ENCODE measurements around the gene GPR55. TPM values are rescaled to one million over a fixed set of nuclear protein-coding genes. Genes with fewer than 3 reads are reported as not detected.

GPR55 gene
- total and polyA plus RNA-seq, 3 donors from 2014 or later: 10.9 to 14.7 (median 12.3) TPM

DNA sequence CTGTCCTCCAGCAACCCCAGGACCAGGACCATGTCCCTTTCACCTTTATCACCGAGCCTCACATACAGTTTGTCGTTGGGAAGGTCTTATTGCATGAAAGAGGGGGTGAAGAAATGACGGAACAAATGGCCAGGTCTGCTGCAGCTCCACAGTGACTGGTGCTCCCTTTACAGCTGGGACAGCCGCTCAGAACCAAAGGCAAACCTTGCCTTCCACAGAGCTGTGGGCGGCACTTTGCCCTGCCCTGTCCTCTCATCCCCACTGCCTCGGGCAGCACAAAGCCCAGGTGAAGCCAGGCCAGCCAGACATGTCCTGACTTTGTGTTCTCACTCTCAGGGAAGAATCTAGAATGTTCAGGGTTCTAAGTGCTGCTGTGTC, 961 bp downstream of the GPR55 start:
- Histone ChIP-seq H3K36me3 (ENCODE audit: low read depth, missing control alignments) (no peaks in the 10 kb centered on the region), H3K4me1 (no peaks in the 10 kb centered on the region), H3K27ac (no peak overlapping the region), H3K27me3 (no peaks in the 10 kb centered on the region), H3K9me3 (no peaks in the 10 kb centered on the region), H3K4me3 (no peak overlapping the region)
- no peak for DNase-seq
- TF ChIP-seq POLR2A (IDR thresholded peaks at IDR 0.05): no peak
- TF ChIP-seq, protein P1, sequence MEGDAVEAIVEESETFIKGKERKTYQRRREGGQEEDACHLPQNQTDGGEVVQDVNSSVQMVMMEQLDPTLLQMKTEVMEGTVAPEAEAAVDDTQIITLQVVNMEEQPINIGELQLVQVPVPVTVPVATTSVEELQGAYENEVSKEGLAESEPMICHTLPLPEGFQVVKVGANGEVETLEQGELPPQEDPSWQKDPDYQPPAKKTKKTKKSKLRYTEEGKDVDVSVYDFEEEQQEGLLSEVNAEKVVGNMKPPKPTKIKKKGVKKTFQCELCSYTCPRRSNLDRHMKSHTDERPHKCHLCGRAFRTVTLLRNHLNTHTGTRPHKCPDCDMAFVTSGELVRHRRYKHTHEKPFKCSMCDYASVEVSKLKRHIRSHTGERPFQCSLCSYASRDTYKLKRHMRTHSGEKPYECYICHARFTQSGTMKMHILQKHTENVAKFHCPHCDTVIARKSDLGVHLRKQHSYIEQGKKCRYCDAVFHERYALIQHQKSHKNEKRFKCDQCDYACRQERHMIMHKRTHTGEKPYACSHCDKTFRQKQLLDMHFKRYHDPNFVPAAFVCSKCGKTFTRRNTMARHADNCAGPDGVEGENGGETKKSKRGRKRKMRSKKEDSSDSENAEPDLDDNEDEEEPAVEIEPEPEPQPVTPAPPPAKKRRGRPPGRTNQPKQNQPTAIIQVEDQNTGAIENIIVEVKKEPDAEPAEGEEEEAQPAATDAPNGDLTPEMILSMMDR (IDR thresholded peaks at IDR 0.05): no peak
- 84 to 91% methylated on average over 5 to 6 of the region's 6 CpGs for WGBS, 2 donors
- intact Hi-C loops (cut with DNase I; ENCODE audit: low total_unique reads): no loop called here

DNA sequence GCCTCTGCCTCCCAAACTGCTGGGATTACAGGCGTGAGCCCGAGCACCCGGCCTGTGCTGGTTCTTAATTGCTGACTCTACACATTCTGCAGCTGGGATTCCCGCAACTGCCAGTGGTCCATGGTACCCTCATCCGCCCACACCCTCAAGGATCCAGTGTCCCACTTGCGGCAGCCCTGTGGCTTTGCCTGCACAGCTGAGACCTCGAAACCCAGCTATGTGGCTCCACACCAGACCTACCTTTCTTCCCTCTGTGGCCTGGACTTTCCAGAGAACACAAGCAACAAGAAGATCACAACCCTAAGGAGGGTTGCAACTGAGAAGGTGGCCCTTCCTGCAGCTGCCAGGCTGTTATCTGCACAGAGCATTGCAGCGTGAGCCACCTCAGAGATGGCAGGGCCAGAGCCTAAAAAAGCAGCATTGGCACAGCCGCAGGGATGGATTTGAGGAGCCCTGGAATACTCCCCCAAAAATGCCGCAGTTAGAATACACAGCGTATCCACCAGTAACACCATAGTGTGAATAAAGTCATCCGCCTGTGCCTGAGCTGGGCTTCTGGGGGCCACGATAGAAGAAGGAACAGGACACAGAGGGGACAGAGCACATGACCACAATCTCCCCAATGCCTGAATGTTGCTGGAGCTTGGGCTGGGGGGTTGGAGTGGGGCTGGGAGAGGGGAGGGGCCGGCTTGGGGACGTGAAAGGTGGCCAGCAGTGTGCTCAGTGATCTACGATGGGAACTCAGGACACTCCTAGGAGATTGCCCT, 1.9 kb downstream of the GPR55 start:
- WGBS, 2 donors: 85 to 95% methylated on average over 16 of the region's 16 CpGs
- TF ChIP-seq, protein P1 (IDR thresholded peaks at IDR 0.05): no peak
- no peak for TF ChIP-seq POLR2A (IDR thresholded peaks at IDR 0.05)
- H3K27me3 ChIP-seq: no peaks in the 10 kb centered on the region
- H3K4me1 ChIP-seq: no peaks in the 10 kb centered on the region
- H3K4me3 ChIP-seq: no peak overlapping the region
- no peaks in the 10 kb centered on the region for H3K36me3 ChIP-seq (ENCODE audit: low read depth, missing control alignments)
- DNase-seq: no peak
- no peak overlapping the region for H3K27ac ChIP-seq
- H3K9me3 ChIP-seq: no peaks in the 10 kb centered on the region
- intact Hi-C loops (cut with DNase I; ENCODE audit: low total_unique reads): no loop called here

DNA sequence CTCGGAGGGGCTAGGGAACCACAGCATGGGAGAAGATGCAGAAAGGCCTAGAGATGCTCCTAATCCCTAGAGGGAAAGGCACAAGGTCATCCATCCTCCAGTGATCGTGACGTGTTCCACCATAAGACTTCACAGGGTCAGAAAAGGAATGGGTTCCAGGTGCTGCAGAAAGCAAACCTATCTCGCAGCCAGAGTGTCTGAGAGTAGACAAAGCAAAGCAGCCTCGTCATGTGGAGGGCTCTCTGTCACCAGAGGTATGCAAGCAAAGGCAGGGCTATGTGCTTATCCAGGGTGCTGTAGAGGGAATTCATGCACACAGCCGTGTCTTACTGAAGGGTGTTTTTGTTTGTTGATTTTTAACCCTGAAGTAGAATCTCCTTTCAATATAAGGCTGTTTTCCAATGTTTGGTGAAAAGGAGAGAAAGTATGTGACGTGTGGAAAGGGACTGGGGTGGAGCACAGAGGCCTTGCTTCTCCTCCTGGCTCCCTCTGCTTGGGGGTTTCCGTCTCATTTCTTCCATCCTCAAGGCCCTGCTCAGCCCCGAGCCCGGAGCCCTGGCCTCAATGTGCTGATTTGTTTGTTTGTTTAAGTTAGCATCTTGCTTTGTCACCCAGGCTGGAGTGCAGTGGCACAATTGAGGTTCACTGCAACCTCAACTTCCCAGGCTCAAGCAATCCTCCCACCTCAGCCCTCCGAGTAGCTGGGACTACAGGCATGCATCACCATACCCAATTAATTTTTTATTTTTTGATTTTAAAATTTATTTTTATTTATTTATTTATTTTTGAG, 3.0 kb downstream of the GPR55 start:
- TF ChIP-seq POLR2A (IDR thresholded peaks at IDR 0.05): no peak
- TF ChIP-seq, protein P1 (IDR thresholded peaks at IDR 0.05): no peak
- Histone ChIP-seq H3K4me3 (no peak overlapping the region), H3K36me3 (ENCODE audit: low read depth, missing control alignments) (no peaks in the 10 kb centered on the region), H3K9me3 (no peaks in the 10 kb centered on the region), H3K27me3 (no peaks in the 10 kb centered on the region), H3K27ac (no peak overlapping the region), H3K4me1 (no peaks in the 10 kb centered on the region)
- intact Hi-C loops (cut with DNase I; ENCODE audit: low total_unique reads): no loop called here
- 83 to 85% methylated on average over 11 of the region's 11 CpGs for WGBS, 2 donors
- no peak for DNase-seq

DNA sequence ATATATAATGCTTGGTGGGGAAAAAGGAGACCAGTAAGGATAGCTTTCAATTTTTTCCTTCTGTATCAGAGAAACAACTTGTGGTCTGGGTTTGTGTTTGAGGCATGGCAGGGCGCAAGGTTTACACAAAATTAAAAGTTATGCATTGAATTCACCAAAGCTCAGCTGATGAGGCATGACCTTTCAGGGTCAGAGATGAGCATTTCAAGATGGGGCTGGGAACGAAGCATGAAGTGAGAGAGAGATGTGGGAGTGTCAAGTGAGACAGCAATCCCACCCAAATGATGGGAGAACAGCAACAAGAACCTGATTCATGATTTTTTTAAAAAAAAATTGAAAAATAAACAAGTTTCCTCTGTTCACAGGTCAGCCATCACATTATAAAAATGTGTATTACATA, 4.9 kb downstream of the GPR55 start:
- H3K4me1 ChIP-seq: no peaks in the 10 kb centered on the region
- no peaks in the 10 kb centered on the region for H3K36me3 ChIP-seq (ENCODE audit: low read depth, missing control alignments)
- H3K27ac ChIP-seq: no peak overlapping the region
- H3K27me3 ChIP-seq: no peaks in the 10 kb centered on the region
- intact Hi-C loops (cut with DNase I; ENCODE audit: low total_unique reads): no loop called here
- no peak overlapping the region for H3K4me3 ChIP-seq
- TF ChIP-seq, protein P1 (IDR thresholded peaks at IDR 0.05): no peak
- TF ChIP-seq POLR2A (IDR thresholded peaks at IDR 0.05): no peak
- WGBS, 2 donors: 72 to 81% methylated on average over 2 of the region's 2 CpGs
- H3K9me3 ChIP-seq: no peaks in the 10 kb centered on the region
- DNase-seq: no peak
